GM21447 (cell line): ENCODE measurements around the gene ZNF423.

ENCODE experiments used
- ATAC-seq: cut with Tn5 transposase; IDR thresholded peaks from one replicate; pipeline ENCODE4 v1.9.1; 2021; ENCODE audit not compliant: unreplicated experiment

ZNF423 gene

GRCh38 chr16:49467540-49468372 is 388.2 kb downstream of the ZNF423 start:
- ATAC-seq = no peak

DNA sequence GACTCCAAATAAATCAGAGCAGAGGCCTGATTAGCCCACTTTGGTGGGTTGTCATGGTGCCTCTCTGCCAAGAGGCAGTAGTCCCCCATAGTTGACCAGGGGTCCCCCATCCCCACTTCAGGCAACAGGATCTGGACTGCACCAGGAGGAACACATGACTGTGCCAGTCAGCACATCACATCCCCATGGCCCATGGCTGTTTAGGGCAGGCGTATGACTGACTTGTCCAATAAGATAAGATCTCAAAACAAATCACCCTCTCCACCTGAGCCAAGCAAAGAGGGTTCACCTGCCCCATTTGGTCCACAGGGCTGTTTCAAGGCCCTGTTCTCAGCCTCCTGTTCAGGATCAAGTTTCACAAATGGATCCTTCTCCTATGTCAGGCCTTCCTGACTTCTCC is 389.0 kb downstream of the ZNF423 start:
- ATAC-seq = no peak

DNA sequence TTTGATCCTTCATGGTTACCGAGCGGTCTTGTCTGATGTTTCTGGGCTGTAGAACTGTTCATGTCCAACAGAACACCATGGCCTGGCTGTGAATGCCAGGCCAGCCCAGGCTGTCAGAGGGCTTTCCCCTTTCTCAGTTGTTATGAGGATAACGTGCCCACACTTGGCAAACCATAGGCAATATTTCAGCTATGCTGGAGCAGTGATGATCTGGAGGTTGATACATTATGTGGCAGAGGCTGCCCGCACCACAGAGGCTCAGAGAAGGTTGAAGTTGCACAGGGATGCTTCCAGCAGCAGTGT is 389.4 kb downstream of the ZNF423 start:
- ATAC-seq = no peak

DNA sequence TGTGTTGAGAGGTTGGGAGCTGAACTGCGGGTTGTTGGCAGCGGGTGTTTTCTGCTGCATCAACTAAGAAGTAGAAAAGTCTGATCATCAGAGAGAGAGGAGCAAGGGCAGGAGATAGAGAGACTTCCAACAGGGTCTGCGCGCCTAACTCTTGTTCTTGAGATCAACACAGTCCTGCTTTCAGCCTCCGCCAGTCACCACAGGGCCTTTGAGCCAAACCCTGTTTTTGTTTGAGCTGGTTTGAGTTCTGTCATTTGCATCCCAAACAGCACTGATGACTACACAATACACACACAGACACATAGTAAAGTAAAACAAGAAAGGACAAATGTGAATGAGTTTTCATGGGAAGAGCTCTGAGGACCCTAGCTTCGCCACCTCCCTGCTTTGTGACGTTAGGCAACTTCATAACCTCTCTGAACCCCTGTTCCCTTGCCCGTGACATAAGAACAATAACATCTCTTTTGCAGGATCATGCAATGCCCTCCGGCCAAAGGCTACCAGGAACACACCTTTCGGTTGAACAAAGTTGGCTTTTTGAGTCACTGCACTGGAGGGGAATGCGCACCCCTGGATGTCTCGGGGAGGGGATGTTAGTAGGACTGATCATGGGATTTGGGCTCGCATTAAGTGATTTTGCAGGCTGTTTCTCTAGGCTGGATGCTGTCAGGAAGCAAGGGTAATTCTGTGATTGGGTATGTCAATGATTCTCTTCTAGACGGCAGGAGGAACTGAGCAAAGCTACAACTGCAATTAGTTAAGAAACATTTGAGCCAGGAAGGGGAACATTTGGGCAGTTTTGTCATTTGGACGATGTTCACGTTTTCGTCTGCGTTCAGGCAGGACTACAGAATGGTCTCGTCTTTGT is 390.0 kb downstream of the ZNF423 start:
- ATAC-seq = no peak

DNA sequence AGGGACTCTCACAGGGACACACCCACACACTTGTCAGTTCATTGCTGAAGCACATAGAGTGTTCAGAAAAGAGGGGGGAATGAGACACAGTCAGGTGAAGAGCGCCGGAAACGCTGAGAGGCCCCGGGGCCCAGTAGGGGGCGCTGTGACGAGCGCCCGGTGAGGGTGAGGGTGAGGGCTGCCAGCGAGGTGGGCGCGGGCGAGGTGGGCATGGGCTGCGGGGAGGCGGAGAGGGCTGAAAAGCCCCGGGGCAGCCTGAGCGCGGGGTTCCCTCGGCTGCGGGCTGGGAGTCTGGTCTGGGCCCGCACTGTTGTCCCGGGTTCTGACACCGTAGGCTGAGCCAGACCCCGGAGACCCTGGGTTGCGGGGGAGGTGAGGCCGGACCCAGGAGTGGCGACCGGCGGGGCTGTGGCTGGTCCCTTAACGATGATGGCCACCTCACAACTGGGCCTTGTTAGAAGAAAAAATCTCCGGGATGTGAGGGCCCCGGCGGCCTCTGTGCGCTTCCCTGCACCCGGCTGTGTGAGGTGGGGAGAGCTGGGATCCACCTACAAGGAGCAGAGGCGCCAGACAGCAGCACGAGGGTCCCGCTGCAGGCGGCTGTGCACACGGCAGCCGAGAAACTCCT is 390.9 kb downstream of the ZNF423 start:
- no peak for ATAC-seq

DNA sequence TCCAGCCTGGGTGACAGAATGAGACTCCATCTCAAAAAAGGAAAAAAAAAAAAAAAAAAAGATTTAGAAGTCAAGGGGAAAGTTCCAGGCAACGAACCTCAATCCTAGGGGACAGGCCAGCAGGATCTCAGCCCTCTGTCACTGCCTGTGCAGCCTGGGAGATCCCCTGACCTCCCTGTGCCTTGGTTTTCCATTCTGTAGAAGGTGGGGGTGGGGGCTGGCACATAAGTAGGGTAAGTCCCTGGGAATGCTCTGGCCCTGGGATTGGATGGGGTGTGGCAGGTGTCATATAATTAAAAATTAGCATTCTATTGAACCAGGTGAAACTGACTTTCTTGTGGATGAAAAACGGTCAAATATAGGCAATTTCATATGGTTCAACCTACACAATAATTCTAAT is 391.8 kb downstream of the ZNF423 start:
- ATAC-seq = no peak

GRCh38 chr16:49463529-49463928 is 392.4 kb downstream of the ZNF423 start:
- peak; percentile 94 for ATAC-seq

GRCh38 chr16:49462989-49463371 is 392.9 kb downstream of the ZNF423 start:
- ATAC-seq = peak; percentile 34

- ATAC-seq = no peak
Measured at GRCh38 chr16:49462362-49462988, 393.4 kb downstream of the ZNF423 start.

DNA sequence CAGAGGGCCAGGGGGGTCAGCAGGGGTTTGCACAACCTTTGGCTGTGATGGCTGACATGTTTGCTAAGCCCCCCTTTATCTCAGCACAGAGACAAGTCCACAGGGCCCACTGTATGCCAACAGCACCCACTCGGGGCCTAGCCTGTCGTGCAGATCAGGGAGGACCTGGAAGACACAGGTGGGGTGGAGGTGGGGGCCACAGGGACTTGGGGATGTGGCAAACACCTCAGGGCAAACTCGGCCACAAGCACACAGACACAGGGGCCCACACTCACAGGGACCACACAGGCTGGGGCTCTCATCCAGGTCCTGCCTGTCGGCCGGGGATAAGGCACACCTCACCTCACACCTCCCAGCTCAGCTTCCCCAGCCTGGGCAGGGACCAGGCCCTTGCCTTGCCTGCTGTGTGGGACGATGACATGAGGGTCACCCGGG is 394.4 kb downstream of the ZNF423 start:
- ATAC-seq = no peak

DNA sequence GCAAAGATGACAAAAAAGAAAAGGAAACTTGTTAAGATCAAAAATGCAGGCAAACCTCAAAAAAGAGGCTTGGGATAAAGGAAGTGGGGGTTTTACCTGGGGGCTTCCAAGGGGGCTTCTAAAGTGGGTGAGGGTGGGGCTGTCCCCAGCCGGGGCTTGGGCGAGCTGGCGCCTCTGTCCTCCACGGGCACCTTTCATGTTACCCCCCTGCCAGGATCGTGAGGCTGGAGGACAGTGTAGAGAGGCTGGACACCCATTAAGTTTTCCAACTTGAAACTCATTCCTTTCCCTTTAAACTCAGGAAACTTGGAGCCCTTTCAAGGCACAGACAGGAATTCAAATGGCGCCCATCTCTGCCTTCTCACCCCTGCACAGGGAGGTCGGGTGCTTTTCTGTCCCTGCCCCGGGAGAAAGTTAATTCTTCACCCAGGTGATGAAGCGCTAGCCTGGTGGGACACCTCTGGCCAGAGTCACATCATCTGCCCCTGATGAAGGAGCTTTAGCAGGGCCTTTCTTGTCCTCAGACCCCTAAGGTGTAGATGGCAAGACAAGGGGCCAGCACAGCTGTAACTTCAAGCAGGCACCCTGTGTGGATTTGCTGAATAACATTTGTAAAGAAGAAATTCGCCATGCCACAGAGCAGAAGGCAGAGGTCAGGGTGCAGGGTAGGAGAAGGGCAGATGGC is 395.0 kb downstream of the ZNF423 start:
- ATAC-seq = no peak

- no peak for ATAC-seq
Measured at GRCh38 chr16:49459953-49460735, 395.8 kb downstream of the ZNF423 start.

DNA sequence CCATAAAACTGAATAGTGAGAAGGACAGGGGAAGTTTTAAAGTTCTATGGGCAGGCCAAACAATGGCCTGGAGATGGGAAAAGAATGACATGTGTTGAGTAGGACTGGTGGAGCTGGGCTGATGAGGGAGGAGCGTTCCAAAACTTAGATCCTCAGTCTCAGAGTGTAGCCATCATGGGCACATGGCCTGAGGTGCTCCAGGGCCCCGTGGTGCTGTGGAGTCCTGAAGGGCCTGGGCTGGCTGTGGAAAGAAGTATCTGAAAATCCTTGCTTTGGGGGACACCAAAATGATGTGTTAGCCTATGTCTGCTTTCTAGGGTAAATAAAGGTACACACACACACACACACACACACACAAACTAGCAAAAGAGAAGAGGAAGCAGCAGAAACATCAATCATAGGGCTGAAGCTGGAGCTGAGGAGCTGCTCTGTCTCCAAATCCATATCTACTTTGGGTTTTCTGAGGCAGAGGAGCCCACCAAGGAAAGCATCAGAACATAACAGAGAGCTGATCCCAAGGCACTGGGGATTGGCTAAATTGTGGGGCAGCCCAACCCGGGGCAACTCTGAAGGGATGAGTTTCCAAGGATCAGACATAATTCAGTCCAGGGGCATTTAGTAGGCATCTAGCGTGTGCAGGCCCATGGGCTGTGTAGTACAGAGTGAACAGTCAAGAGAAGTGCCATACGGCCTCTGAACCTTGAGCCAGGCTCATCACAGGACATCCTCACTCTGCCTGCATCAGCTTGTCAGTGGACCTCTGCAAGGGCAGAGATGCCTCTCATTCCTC is 397.1 kb downstream of the ZNF423 start:
- no peak for ATAC-seq

DNA sequence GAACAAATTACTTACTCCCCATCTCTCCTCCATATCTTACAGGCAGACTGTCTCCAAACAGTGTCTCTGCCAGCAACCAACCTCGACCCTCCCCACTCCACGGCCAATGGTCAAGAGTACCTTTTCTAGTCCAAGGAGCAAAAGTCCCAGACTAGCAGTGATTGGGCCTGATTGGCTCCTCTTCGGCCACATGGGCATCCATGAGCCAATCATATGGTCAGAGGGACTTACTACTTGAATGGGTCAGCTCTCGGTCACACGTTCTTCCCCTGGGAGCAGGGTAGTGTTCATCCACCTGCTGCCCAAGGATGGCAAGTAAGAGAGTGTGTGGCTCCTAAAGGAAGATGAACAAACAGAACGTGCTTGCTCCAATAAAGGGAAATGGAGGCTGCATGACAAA is 397.7 kb downstream of the ZNF423 start:
- no peak for ATAC-seq

- no peak for ATAC-seq
Measured at GRCh38 chr16:49457196-49457595, 398.7 kb downstream of the ZNF423 start.

- ATAC-seq = no peak
Measured at GRCh38 chr16:49456763-49457162, 399.1 kb downstream of the ZNF423 start.

DNA sequence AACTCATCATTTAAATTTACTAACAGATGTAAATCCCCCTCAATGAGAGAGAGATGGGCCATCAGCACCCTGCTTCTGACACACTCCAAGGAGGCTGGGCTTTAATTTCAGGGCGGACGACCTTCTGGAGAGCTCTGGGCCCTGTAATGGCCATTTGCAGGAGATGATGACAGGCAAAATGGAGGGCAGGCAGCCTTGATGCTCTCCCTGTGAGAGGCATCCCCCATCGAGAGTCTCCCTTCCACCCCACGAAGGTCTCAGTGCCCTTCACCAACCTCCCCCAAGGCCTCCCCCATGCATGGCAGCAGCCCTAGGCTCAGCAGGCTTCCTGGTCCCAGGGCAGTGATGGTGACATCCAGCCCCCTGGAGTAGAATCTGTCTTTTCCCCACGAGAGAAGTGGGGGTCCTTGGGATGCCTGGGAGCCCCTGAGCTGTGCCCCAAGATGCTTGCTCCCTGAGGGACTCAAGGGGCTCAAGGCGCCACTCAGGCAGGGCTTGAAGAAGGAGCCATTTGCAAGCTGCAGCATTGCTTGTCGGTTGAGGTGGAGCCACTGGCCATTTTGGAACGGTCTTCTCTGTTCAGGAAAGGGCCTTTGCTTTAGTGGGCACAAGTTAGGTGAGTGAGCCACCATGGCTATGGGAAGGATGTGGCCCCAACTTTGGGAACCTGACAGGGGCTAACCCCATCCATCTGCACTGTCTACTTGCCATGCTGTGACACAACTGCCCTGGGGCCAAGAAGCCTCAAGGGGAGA is 399.7 kb downstream of the ZNF423 start:
- no peak for ATAC-seq

- no peak for ATAC-seq
Measured at GRCh38 chr16:49455181-49455990, 400.5 kb downstream of the ZNF423 start.
